KMS-11 (cell line): ENCODE results near the gene RYR1.
A peak's percentile ranks its signal among the peaks of the same experiment; 100 is the strongest.

ENCODE experiments used
- H2AFZ ChIP-seq: fragments of 200-600 bp; sonication (generic); 2 replicates; pipeline ENCODE4 v1.6.1; 2016; ENCODE audit warnings: antibody characterized with exemption, mixed run types, low read depth
- H3K27ac ChIP-seq: fragments of 200-600 bp; sonication (generic); 2 replicates; pipeline ENCODE4 v1.6.1; 2016; ENCODE audit warnings: mild to moderate bottlenecking, mixed run types
- H3K27me3 ChIP-seq: fragments of 200-600 bp; sonication (generic); 2 replicates; pipeline ENCODE4 v1.6.1; 2017; ENCODE audit warnings: mild to moderate bottlenecking, low read depth, mixed run types, moderate library complexity; ENCODE audit not compliant: insufficient read depth
- H3K36me3 ChIP-seq: fragments of 200-600 bp; sonication (generic); 2 replicates; pipeline ENCODE4 v1.6.1; 2017; ENCODE audit warnings: mild to moderate bottlenecking, mixed run types; ENCODE audit not compliant: insufficient read depth
- H3K4me1 ChIP-seq: fragments of 200-600 bp; sonication (generic); 2 replicates; pipeline ENCODE4 v1.6.1; 2016; ENCODE audit warnings: mild to moderate bottlenecking, low read depth, mixed run types; ENCODE audit not compliant: poor library complexity, severe bottlenecking
- H3K4me2 ChIP-seq: fragments of 200-600 bp; sonication (generic); 2 replicates; pipeline ENCODE4 v1.7.0; 2016; ENCODE audit warnings: mild to moderate bottlenecking, mixed run types
- H3K4me3 ChIP-seq: fragments of 200-600 bp; sonication (generic); IDR thresholded peaks from 2 replicates; pipeline ENCODE4 v1.6.1; 2017; ENCODE audit warnings: low read depth, low read length, mixed read lengths; ENCODE audit not compliant: insufficient read depth
- H3K79me2 ChIP-seq: fragments of 200-600 bp; sonication (generic); 2 replicates; pipeline ENCODE4 v1.6.1; 2016; ENCODE audit warnings: low read depth, mixed run types; ENCODE audit not compliant: insufficient read depth
- H3K9ac ChIP-seq: fragments of 200-600 bp; sonication (generic); 2 replicates; pipeline ENCODE4 v1.6.1; 2016; ENCODE audit warnings: mild to moderate bottlenecking, mixed run types
- H4K20me1 ChIP-seq: fragments of 200-600 bp; sonication (generic); 2 replicates; pipeline ENCODE4 v1.6.1; 2016; ENCODE audit warnings: mild to moderate bottlenecking, mixed run types; ENCODE audit not compliant: insufficient read depth
- CTCF ChIP-seq: fragments of 200-600 bp; sonication (generic); conservative IDR thresholded peaks from 2 replicates; pipeline ENCODE4 v1.6.1; 2017; ENCODE audit warnings: low read depth, mild to moderate bottlenecking, antibody characterized with exemption, low read length, moderate library complexity, mixed read lengths

RYR1 gene

DNA sequence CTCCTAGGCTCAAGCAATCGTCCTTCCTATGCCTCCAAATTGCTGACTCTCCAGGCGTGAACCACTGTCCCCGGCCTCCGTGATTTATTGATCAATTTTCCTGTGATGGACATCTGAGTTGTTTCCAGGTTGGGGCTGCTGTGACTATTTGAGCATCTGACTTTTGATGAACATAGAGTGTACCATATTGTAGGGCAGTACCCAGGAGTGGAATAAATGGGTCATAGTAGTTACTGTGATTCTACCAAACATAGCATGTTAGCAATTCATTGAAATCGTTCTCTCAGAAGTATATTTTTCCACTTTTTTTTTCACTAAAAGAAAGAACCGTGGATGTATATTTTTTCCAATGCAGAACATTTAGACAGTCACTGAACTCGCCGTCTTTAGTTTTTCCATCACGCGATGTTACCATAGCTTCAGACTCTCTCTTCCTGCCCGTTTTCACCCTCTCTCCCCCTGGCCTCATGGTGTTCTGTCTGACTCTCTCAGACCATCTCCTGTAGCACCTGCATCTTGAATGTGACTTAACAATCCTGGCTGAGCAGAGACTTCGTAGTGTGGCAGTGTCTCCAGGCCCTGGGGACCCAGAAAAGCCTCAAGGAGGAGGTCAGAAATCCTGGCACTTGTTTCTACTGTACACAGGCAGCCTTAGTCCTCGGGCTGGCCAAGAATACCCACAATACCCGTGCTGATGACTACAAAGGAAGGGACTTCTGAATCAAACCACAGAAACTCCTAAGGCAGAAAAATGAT is 4.3 kb upstream of the RYR1 start:
- no peak for TF ChIP-seq CTCF
- Histone ChIP-seq H3K27me3 (0 out of 2 replicates have a peak, but pooled peaks cover 4% of the 10 kb centered on the region), H3K27ac (no peak overlapping the region), H3K36me3 (no peaks in the 10 kb centered on the region), H2AFZ (0 out of 2 replicates have a peak overlapping the region, but pooled peaks have one; percentile 2), H3K9ac (no peak overlapping the region), H4K20me1 (no peaks in the 10 kb centered on the region), H3K4me3 (no peak overlapping the region), H3K4me2 (no peak overlapping the region), H3K4me1 (peaks cover 3% of the 10 kb centered on the region), H3K79me2 (no peaks in the 10 kb centered on the region)

- Histone ChIP-seq H3K79me2 (no peaks in the 10 kb centered on the region), H2AFZ (0 out of 2 replicates have a peak overlapping the region, but pooled peaks have one; percentile 2), H3K4me1 (peaks cover 3% of the 10 kb centered on the region), H3K9ac (no peak overlapping the region), H3K4me2 (no peak overlapping the region), H4K20me1 (no peaks in the 10 kb centered on the region), H3K36me3 (no peaks in the 10 kb centered on the region), H3K27me3 (0 out of 2 replicates have a peak, but pooled peaks cover 4% of the 10 kb centered on the region), H3K27ac (no peak overlapping the region), H3K4me3 (no peak overlapping the region)
- no peak for TF ChIP-seq CTCF
Observed at GRCh38 chr19:38429811-38430156, 3.7 kb upstream of the RYR1 start.

DNA sequence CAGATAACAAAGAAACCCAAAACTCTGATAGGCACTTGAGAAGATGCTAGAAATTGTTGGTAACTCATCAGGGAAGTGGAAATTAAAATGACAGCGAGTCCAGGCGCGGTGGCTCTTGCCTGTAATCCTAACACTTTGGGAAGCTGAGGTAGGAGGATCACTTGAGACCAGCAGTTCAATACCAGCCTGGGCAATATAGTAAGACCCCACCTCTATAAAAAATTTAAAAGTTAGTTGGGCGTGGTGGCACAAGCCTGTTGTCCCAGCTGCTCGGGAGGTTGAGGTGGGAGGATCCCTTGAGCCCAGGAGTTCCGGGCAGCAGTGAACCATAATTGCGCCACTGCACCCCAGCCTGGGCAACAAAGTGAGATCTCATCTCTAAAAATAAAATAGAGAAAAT is 2.6 kb upstream of the RYR1 start:
- H3K4me1 ChIP-seq: peaks cover 3% of the 10 kb centered on the region
- no peaks in the 10 kb centered on the region for H3K79me2 ChIP-seq
- no peak overlapping the region for H2AFZ ChIP-seq
- TF ChIP-seq CTCF: no peak
- H3K4me2 ChIP-seq: no peak overlapping the region
- no peak overlapping the region for H3K27ac ChIP-seq
- no peak overlapping the region for H3K4me3 ChIP-seq
- H4K20me1 ChIP-seq: no peaks in the 10 kb centered on the region
- no peak overlapping the region for H3K9ac ChIP-seq
- H3K27me3 ChIP-seq: 0 out of 2 replicates have a peak, but pooled peaks cover 4% of the 10 kb centered on the region
- no peaks in the 10 kb centered on the region for H3K36me3 ChIP-seq

DNA sequence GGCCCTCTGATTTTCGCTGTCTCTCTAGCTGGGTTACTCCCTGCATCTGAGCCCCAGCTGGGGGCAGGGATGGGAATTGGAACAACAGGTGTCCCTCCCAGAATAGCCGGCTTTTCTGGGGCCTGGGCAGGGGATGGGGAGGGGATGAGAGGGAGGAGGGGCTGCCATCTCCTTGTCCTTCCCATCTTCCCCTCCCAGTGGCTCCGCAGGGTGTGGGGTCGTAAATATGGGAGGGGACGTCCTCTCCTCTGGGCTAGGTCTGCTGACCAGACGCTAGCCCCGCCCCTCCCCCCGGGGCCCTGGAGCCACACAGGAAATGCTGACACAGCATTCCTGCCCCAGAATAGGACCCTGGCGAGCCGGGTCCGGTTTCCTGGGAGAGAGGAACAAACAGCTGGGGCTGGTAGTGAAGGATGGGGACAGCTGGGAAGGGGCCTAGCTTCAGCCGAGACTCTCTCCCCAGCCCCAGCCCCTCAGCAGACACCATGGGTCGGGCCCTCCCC is 1.1 kb downstream of the RYR1 start:
- Histone ChIP-seq H3K4me2 (no peak overlapping the region), H3K27me3 (peaks cover 3% of the 10 kb centered on the region; the same call in 1 of the 2 replicates), H4K20me1 (no peaks in the 10 kb centered on the region), H3K4me1 (no peaks in the 10 kb centered on the region), H3K36me3 (no peaks in the 10 kb centered on the region), H3K4me3 (no peak overlapping the region), H3K79me2 (no peaks in the 10 kb centered on the region), H2AFZ (no peak overlapping the region), H3K9ac (no peak overlapping the region), H3K27ac (no peak overlapping the region)
- TF ChIP-seq CTCF: no peak
